Glutamatergic neuron (in vitro differentiated cells): ENCODE measurements around the gene HOTAIR. TPM values are rescaled to one million over a fixed set of nuclear protein-coding genes. Genes with fewer than 3 reads are reported as not detected.

Experiments used
- DNase-seq: peaks from one replicate; pipeline ENCODE4 v3.0.0; 2022
- H3K27ac Mint-ChIP-seq: one replicate; pipeline ENCODE4 v1.8.0; 2020; ENCODE audit warnings: mild to moderate bottlenecking, mixed read lengths, inconsistent platforms; ENCODE audit not compliant: unreplicated experiment
- H3K27me3 Mint-ChIP-seq: one replicate; pipeline ENCODE4 v1.8.0; 2020; ENCODE audit warnings: mild to moderate bottlenecking, moderate library complexity, mixed read lengths, inconsistent platforms; ENCODE audit not compliant: unreplicated experiment
- H3K36me3 Mint-ChIP-seq: one replicate; pipeline ENCODE4 v1.8.0; 2020; ENCODE audit warnings: mild to moderate bottlenecking, mixed read lengths, inconsistent platforms; ENCODE audit not compliant: unreplicated experiment
- H3K4me1 Mint-ChIP-seq: one replicate; pipeline ENCODE4 v1.8.0; 2020; ENCODE audit warnings: mild to moderate bottlenecking, low read depth, mixed read lengths, inconsistent platforms; ENCODE audit not compliant: unreplicated experiment
- H3K4me3 Mint-ChIP-seq: one replicate; pipeline ENCODE4 v1.8.0; 2020; ENCODE audit warnings: mild to moderate bottlenecking, mixed read lengths, inconsistent platforms; ENCODE audit not compliant: unreplicated experiment
- H3K9me3 Mint-ChIP-seq: one replicate; pipeline ENCODE4 v1.8.0; 2020; ENCODE audit warnings: mild to moderate bottlenecking, moderate library complexity, mixed read lengths, inconsistent platforms; ENCODE audit not compliant: unreplicated experiment
- CTCF ChIP-seq: fragments of 200-600 bp; sonication (generic); IDR thresholded peaks from one replicate; pipeline ENCODE4 v1.5.0; 2021; ENCODE audit not compliant: partially characterized antibody, unreplicated experiment
- total RNA-seq: library from RNA; stranded (reverse); fragmentation: NEBNext Ultra II Directional; extraction: Animal tissue kit (Norgen Biotek cat#: 25700); gene quantifications from one replicate; pipeline ENCODE4 v1.2.1, GENCODE V29; 2021; ENCODE audit not compliant: unreplicated experiment

HOTAIR gene
- total RNA-seq, 1 donor from 2014 or later = not detected

- Mint-ChIP-seq H3K27me3 (peaks cover 59% of the 10 kb centered on the region), H3K9me3 (peaks cover 6% of the 10 kb centered on the region), H3K27ac (no peak overlapping the region), H3K4me3 (no peak overlapping the region), H3K36me3 (no peaks in the 10 kb centered on the region), H3K4me1 (no peaks in the 10 kb centered on the region)
- no peak for DNase-seq
- TF ChIP-seq CTCF = no peak
Observed at GRCh38 chr12:53993162-53994008, 18.6 kb upstream of the HOTAIR start.

GRCh38 chr12:53992377-53992889, 17.7 kb upstream of the HOTAIR start:
- peaks cover 59% of the 10 kb centered on the region for H3K27me3 Mint-ChIP-seq
- no peak overlapping the region for H3K27ac Mint-ChIP-seq
- H3K36me3 Mint-ChIP-seq = no peaks in the 10 kb centered on the region
- peaks cover 4% of the 10 kb centered on the region for H3K9me3 Mint-ChIP-seq
- no peak for TF ChIP-seq CTCF
- H3K4me1 Mint-ChIP-seq = no peaks in the 10 kb centered on the region
- DNase-seq = no peak
- no peak overlapping the region for H3K4me3 Mint-ChIP-seq

GRCh38 chr12:53991077-53991460, 16.3 kb upstream of the HOTAIR start:
- H3K36me3 Mint-ChIP-seq = no peaks in the 10 kb centered on the region
- peaks cover 68% of the 10 kb centered on the region for H3K27me3 Mint-ChIP-seq
- H3K4me3 Mint-ChIP-seq = no peak overlapping the region
- H3K9me3 Mint-ChIP-seq = peaks cover 3% of the 10 kb centered on the region
- TF ChIP-seq CTCF = no peak
- DNase-seq = no peak
- no peak overlapping the region for H3K27ac Mint-ChIP-seq
- no peaks in the 10 kb centered on the region for H3K4me1 Mint-ChIP-seq

GRCh38 chr12:53990311-53991076, 15.7 kb upstream of the HOTAIR start:
- Mint-ChIP-seq H3K4me3 (no peak overlapping the region), H3K36me3 (no peaks in the 10 kb centered on the region)
- no peak for DNase-seq

More at GRCh38 chr12:53990311-53991076, 15.7 kb upstream of the HOTAIR start:
- H3K9me3 Mint-ChIP-seq = peaks cover 3% of the 10 kb centered on the region
- no peaks in the 10 kb centered on the region for H3K4me1 Mint-ChIP-seq
- no peak overlapping the region for H3K27ac Mint-ChIP-seq
- H3K27me3 Mint-ChIP-seq = peaks cover 65% of the 10 kb centered on the region
- TF ChIP-seq CTCF = no peak
